ENCODE results near the gene C1orf210. TPM values are rescaled to one million over a fixed set of nuclear protein-coding genes. Genes with fewer than 3 reads are reported as not detected.

C1orf210 gene
- total and polyA plus RNA-seq, 2 of the 13 experiments (the other 11 are each of a cell fraction or from before 2014, with no cell fraction given) = 0.49 to 5.1 TPM

DNA sequence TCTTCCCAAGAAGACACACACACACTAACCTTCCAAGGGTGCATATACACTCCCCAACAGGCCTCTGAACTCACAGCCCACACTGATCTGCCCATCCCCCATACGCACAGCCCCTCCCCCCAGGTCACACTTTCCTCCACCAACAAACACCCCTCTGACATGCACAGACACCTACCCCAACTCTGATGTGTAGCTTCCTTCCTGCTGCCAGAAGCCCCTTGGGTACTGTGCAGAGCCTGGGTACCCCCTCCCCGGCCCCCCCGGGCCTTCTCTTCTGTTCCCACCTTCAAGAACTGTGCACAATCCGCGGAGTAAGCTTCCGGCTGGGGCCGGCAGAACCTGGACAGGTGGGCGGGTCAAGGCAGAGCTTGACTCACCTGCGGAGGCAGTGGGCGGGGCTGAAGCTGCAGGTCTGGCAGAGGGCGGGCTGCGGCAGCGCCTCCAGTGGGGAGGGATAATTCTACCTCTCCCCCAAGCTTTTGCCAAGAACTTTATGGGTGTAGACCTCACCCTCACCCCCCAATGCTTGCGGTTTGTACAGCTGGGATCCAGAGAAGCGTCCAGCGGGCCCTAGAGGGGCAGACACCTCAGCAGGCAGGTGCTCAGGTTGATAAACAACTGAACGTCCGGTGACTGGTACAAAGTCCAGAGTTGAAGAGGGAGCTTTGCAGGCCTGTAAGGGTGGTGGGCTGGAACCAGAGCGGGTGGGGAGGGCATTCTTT lies at the start of gene C1orf210 (continued):
- TF ChIP-seq, protein P1, sequence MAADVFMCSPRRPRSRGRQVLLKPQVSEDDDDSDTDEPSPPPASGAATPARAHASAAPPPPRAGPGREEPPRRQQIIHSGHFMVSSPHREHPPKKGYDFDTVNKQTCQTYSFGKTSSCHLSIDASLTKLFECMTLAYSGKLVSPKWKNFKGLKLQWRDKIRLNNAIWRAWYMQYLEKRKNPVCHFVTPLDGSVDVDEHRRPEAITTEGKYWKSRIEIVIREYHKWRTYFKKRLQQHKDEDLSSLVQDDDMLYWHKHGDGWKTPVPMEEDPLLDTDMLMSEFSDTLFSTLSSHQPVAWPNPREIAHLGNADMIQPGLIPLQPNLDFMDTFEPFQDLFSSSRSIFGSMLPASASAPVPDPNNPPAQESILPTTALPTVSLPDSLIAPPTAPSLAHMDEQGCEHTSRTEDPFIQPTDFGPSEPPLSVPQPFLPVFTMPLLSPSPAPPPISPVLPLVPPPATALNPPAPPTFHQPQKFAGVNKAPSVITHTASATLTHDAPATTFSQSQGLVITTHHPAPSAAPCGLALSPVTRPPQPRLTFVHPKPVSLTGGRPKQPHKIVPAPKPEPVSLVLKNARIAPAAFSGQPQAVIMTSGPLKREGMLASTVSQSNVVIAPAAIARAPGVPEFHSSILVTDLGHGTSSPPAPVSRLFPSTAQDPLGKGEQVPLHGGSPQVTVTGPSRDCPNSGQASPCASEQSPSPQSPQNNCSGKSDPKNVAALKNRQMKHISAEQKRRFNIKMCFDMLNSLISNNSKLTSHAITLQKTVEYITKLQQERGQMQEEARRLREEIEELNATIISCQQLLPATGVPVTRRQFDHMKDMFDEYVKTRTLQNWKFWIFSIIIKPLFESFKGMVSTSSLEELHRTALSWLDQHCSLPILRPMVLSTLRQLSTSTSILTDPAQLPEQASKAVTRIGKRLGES (CRISPR knock-in tag; IDR thresholded peaks at IDR 0.05; ENCODE audit: borderline replicate concordance) = no peak
- TF ChIP-seq HNF4G (IDR thresholded peaks at IDR 0.05; ENCODE audit: borderline replicate concordance, low read depth, low read length) (peak; percentile 67), HNF4G (CRISPR knock-in tag; IDR thresholded peaks at IDR 0.05; ENCODE audit: borderline replicate concordance, low read depth) (no peak; the same call in 1 of the 2 replicates), XRCC5 (optimal IDR thresholded peaks at IDR 0.05; ENCODE audit: low read length) (peak; percentile 21), ZNF501 (CRISPR knock-in tag; IDR thresholded peaks at IDR 0.05) (peak; percentile 63; the same call in 1 of the 2 replicates), ZNF333 (CRISPR knock-in tag; IDR thresholded peaks at IDR 0.05; ENCODE audit: borderline replicate concordance) (0 out of 2 replicates have a peak, but pooled peaks have one; percentile 21), NR2F6 (IDR thresholded peaks at IDR 0.05) (no peak), NR2F6 (CRISPR knock-in tag; IDR thresholded peaks at IDR 0.05) (peak; percentile 40; the same call in 1 of the 2 replicates), SAP130 (CRISPR knock-in tag; IDR thresholded peaks at IDR 0.05; ENCODE audit: low read depth) (no peak; the same call in 1 of the 2 replicates), ZMAT3 (CRISPR knock-in tag; conservative IDR thresholded peaks at IDR 0.05) (peak; percentile 62), ZSCAN31 (CRISPR knock-in tag; IDR thresholded peaks at IDR 0.05; ENCODE audit: low read depth) (peak; percentile 45; the same call in 1 of the 2 replicates), PRMT3 (CRISPR knock-in tag; IDR thresholded peaks at IDR 0.05; ENCODE audit: borderline replicate concordance, low read depth) (no peak), ZSCAN25 (CRISPR knock-in tag; IDR thresholded peaks at IDR 0.05) (peak; percentile 47; the same call in 1 of the 2 replicates), THYN1 (CRISPR knock-in tag; IDR thresholded peaks at IDR 0.05; ENCODE audit: borderline replicate concordance, low read depth) (no peak), HNRNPL (IDR thresholded peaks at IDR 0.05; ENCODE audit: low read depth, low read length) (no peak), GTF3A (CRISPR knock-in tag; conservative IDR thresholded peaks at IDR 0.05) (no peak)
- TF ChIP-seq, protein P2, sequence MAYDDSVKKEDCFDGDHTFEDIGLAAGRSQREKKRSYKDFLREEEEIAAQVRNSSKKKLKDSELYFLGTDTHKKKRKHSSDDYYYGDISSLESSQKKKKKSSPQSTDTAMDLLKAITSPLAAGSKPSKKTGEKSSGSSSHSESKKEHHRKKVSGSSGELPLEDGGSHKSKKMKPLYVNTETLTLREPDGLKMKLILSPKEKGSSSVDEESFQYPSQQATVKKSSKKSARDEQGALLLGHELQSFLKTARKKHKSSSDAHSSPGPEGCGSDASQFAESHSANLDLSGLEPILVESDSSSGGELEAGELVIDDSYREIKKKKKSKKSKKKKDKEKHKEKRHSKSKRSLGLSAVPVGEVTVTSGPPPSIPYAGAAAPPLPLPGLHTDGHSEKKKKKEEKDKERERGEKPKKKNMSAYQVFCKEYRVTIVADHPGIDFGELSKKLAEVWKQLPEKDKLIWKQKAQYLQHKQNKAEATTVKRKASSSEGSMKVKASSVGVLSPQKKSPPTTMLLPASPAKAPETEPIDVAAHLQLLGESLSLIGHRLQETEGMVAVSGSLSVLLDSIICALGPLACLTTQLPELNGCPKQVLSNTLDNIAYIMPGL (CRISPR knock-in tag; IDR thresholded peaks at IDR 0.05; ENCODE audit: borderline replicate concordance in 1 of 2, low read depth in 1 of 2) = peak in 1 of 2 experiments; percentile 54; a peak in 1 of 4 replicates
- TF ChIP-seq, protein P3, sequence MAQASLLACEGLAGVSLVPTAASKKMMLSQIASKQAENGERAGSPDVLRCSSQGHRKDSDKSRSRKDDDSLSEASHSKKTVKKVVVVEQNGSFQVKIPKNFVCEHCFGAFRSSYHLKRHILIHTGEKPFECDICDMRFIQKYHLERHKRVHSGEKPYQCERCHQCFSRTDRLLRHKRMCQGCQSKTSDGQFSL (CRISPR knock-in tag; IDR thresholded peaks at IDR 0.05) = no peak
- TF ChIP-seq, protein P4, sequence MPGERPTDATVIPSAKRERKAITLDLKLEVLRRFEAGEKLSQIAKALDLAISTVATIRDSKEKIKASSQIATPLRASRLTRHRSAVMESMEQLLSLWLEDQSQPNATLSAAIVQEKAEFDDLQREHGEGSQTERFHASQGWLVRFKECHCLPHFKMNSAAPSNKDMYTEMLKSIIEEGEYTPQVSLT (CRISPR knock-in tag; IDR thresholded peaks at IDR 0.05; ENCODE audit: borderline replicate concordance, low read depth) = no peak
- TF ChIP-seq, protein P5, sequence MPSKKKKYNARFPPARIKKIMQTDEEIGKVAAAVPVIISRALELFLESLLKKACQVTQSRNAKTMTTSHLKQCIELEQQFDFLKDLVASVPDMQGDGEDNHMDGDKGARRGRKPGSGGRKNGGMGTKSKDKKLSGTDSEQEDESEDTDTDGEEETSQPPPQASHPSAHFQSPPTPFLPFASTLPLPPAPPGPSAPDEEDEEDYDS (CRISPR knock-in tag; IDR thresholded peaks at IDR 0.05) = 0 out of 2 replicates have a peak, but pooled peaks have one; percentile 9
- TF ChIP-seq, protein P6, sequence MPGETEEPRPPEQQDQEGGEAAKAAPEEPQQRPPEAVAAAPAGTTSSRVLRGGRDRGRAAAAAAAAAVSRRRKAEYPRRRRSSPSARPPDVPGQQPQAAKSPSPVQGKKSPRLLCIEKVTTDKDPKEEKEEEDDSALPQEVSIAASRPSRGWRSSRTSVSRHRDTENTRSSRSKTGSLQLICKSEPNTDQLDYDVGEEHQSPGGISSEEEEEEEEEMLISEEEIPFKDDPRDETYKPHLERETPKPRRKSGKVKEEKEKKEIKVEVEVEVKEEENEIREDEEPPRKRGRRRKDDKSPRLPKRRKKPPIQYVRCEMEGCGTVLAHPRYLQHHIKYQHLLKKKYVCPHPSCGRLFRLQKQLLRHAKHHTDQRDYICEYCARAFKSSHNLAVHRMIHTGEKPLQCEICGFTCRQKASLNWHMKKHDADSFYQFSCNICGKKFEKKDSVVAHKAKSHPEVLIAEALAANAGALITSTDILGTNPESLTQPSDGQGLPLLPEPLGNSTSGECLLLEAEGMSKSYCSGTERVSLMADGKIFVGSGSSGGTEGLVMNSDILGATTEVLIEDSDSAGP (CRISPR knock-in tag; IDR thresholded peaks at IDR 0.05; ENCODE audit: borderline replicate concordance) = peak; percentile 31; the same call in 1 of the 2 replicates
